OCI-LY1 (cell line): ENCODE measurements around the gene ADARB2.

Source experiments
- H2AFZ ChIP-seq: fragments of 200-600 bp; sonication (generic), shearing (Covaris generic); 2 replicates; pipeline ENCODE4 v1.6.0; 2014; ENCODE audit warnings: antibody characterized with exemption, mild to moderate bottlenecking, low read length
- H3F3A ChIP-seq: fragments of 200-600 bp; sonication (generic), shearing (Covaris generic); 2 replicates; pipeline ENCODE4 v1.6.0; 2014; ENCODE audit warnings: mild to moderate bottlenecking, antibody characterized with exemption, low read length, moderate library complexity; ENCODE audit not compliant: insufficient read depth
- H3K27ac ChIP-seq: fragments of 200-600 bp; sonication (generic); 2 replicates; pipeline ENCODE4 v1.5.1; 2014; ENCODE audit warnings: low read length, mixed run types, mild to moderate bottlenecking, low read depth; ENCODE audit not compliant: poor library complexity, severe bottlenecking
- H3K27me3 ChIP-seq: fragments of 200-600 bp; sonication (generic); 2 replicates; pipeline ENCODE4 v1.6.0; 2014; ENCODE audit warnings: antibody characterized with exemption, mild to moderate bottlenecking, low read length, moderate library complexity; ENCODE audit not compliant: insufficient read depth
- H3K36me3 ChIP-seq: fragments of 200-600 bp; sonication (generic); 2 replicates; pipeline ENCODE4 v1.6.1; 2014; ENCODE audit warnings: mild to moderate bottlenecking, antibody characterized with exemption, low read length, moderate library complexity, mixed read lengths; ENCODE audit not compliant: insufficient read depth
- H3K4me1 ChIP-seq: fragments of 200-600 bp; sonication (generic); 2 replicates; pipeline ENCODE4 v1.5.1; 2014; ENCODE audit warnings: mild to moderate bottlenecking, low read length, moderate library complexity; ENCODE audit not compliant: insufficient read depth, severe bottlenecking
- H3K4me2 ChIP-seq: fragments of 200-600 bp; sonication (generic), shearing (Covaris generic); 2 replicates; pipeline ENCODE4 v1.6.1; 2014; ENCODE audit warnings: low read length
- H3K4me3 ChIP-seq: fragments of 200-600 bp; sonication (generic); 2 replicates; pipeline ENCODE4 v1.5.1; 2014; ENCODE audit warnings: low read length, low read depth, mild to moderate bottlenecking, mixed read lengths; ENCODE audit not compliant: poor library complexity, severe bottlenecking
- H3K79me2 ChIP-seq: fragments of 200-600 bp; shearing (Covaris generic); 2 replicates; pipeline ENCODE4 v1.6.1; 2016; ENCODE audit warnings: mixed run types, low read length, mixed read lengths; ENCODE audit not compliant: insufficient read depth
- H3K9ac ChIP-seq: fragments of 200-600 bp; sonication (generic), shearing (Covaris generic); 2 replicates; pipeline ENCODE4 v1.6.1; 2014; ENCODE audit warnings: mild to moderate bottlenecking, low read length, mixed read lengths
- H3K9me2 ChIP-seq: fragments of 200-600 bp; sonication (generic), shearing (Covaris generic); 2 replicates; pipeline ENCODE4 v1.6.1; 2014; ENCODE audit warnings: low read depth, mild to moderate bottlenecking, low read length, mixed read lengths
- H3K9me3 ChIP-seq: fragments of 200-600 bp; shearing (Covaris generic); 2 replicates; pipeline ENCODE4 v1.6.1; 2014; ENCODE audit warnings: low read length, mixed read lengths
- H4K20me1 ChIP-seq: fragments of 200-600 bp; sonication (generic), shearing (Covaris generic); 2 replicates; pipeline ENCODE4 v1.6.0; 2016; ENCODE audit warnings: mild to moderate bottlenecking, low read length; ENCODE audit not compliant: insufficient read depth
- CTCF ChIP-seq: fragments of 200-600 bp; sonication (generic), shearing (Covaris generic); IDR thresholded peaks from 2 replicates; pipeline ENCODE4 v1.5.1; 2017; ENCODE audit warnings: mild to moderate bottlenecking, antibody characterized with exemption, low read length, moderate library complexity, mixed read lengths
- EZH2 ChIP-seq: fragments of 200-600 bp; sonication (generic), shearing (Covaris generic); IDR thresholded peaks from 2 replicates; pipeline ENCODE4 v1.8.0; 2017; ENCODE audit warnings: borderline replicate concordance, mixed run types, mild to moderate bottlenecking, antibody characterized with exemption, low read length, moderate library complexity, mixed read lengths

ADARB2 gene

GRCh38 chr10:1635340-1635739, 102.0 kb downstream of the ADARB2 start:
- Histone ChIP-seq H3K79me2 (no peaks in the 10 kb centered on the region), H2AFZ (no peak overlapping the region), H3K4me3 (no peak overlapping the region), H3K4me1 (peaks cover 13% of the 10 kb centered on the region), H3K4me2 (no peak overlapping the region), H3K36me3 (no peaks in the 10 kb centered on the region), H4K20me1 (no peaks in the 10 kb centered on the region), H3K9ac (no peak overlapping the region), H3F3A (no peaks in the 10 kb centered on the region; the same call in 1 of the 2 replicates), H3K27me3 (peaks cover 7% of the 10 kb centered on the region; the same call in 1 of the 2 replicates), H3K9me2 (no peaks in the 10 kb centered on the region), H3K9me3 (no peaks in the 10 kb centered on the region), H3K27ac (no peak overlapping the region)
- TF ChIP-seq CTCF (no peak), EZH2 (no peak)

- Histone ChIP-seq H3K4me2 (no peak overlapping the region), H3K27me3 (peaks cover 7% of the 10 kb centered on the region; the same call in 1 of the 2 replicates), H3K79me2 (no peaks in the 10 kb centered on the region), H3K27ac (no peak overlapping the region), H3K4me3 (no peak overlapping the region), H3F3A (no peaks in the 10 kb centered on the region; the same call in 1 of the 2 replicates), H2AFZ (no peak overlapping the region), H3K9me2 (no peaks in the 10 kb centered on the region), H3K9me3 (no peaks in the 10 kb centered on the region), H4K20me1 (no peaks in the 10 kb centered on the region), H3K9ac (no peak overlapping the region), H3K4me1 (peaks cover 24% of the 10 kb centered on the region), H3K36me3 (no peaks in the 10 kb centered on the region)
- no peak for TF ChIP-seq EZH2
- TF ChIP-seq CTCF = no peak
Observed at GRCh38 chr10:1634239-1634638, 103.1 kb downstream of the ADARB2 start.

- TF ChIP-seq EZH2 = no peak
- TF ChIP-seq CTCF = no peak
- Histone ChIP-seq H3K9ac (no peak overlapping the region), H3K27me3 (peaks cover 7% of the 10 kb centered on the region; the same call in 1 of the 2 replicates), H3K27ac (no peak overlapping the region), H4K20me1 (no peaks in the 10 kb centered on the region), H3K9me3 (no peaks in the 10 kb centered on the region), H3K4me1 (peaks cover 26% of the 10 kb centered on the region), H3K4me2 (no peak overlapping the region), H3K4me3 (no peak overlapping the region), H3K36me3 (no peaks in the 10 kb centered on the region; the same call in 1 of the 2 replicates), H3K79me2 (no peaks in the 10 kb centered on the region), H3F3A (no peaks in the 10 kb centered on the region; the same call in 1 of the 2 replicates), H3K9me2 (no peaks in the 10 kb centered on the region), H2AFZ (no peak overlapping the region)
Observed at GRCh38 chr10:1633783-1634182, 103.5 kb downstream of the ADARB2 start.
